Measurements from ENCODE around the gene SELENOO.

The SELENOO gene

DNA sequence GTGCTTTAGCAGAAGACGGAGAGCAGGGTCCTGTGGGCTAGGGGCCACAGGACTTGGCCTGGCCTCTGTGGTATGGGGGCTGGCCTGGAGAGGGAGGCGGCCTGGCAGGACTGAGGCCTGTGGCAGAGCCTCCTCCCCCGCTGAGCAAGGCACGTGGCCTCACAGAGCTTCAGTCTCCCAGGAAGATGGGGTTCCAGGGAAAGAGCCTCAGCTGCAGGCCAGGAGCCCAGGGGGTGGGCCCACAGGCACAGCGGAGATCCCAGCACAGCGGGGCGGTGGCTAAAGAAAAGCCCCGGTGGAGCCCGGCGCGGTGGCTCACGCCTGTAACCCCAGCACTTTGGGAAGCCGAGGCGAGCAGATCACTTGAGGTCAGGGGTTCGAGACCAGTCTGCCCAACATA, 58.5 kb downstream of the SELENOO start:
- Histone ChIP-seq H3K36me3 (ENCODE audit: insufficient read depth, low read length) (no peaks in the 10 kb centered on the region), H3K79me2 (ENCODE audit: insufficient read depth, low read length) (no peaks in the 10 kb centered on the region), H4K20me1 (ENCODE audit: insufficient read depth, low read length) (peaks cover 9% of the 10 kb centered on the region; the same call in 1 of the 2 replicates), H2AFZ (ENCODE audit: low read depth, low read length) (no peak overlapping the region), H3K4me3 (ENCODE audit: low read depth in 1 of 2, low read length in 2 of 2) (no peak overlapping the region), H3K4me2 (ENCODE audit: insufficient read depth, low read length) (no peak overlapping the region), H3K9me3 (ENCODE audit: insufficient read depth, low read length, severe bottlenecking) (no peaks in the 10 kb centered on the region), H3K4me1 (ENCODE audit: insufficient read depth, low read length) (no peaks in the 10 kb centered on the region), H3K27me3 (ENCODE audit: insufficient read depth, low read length, poor library complexity) (no peaks in the 10 kb centered on the region), H3K27ac (ENCODE audit: low read length) (no peak overlapping the region), H3K9ac (ENCODE audit: low read depth, low read length) (no peak overlapping the region)
- TF ChIP-seq EZH2 (IDR thresholded peaks at IDR 0.05; ENCODE audit: borderline replicate concordance, low read depth, low read length, severe bottlenecking) = no peak
- TF ChIP-seq, protein P1, sequence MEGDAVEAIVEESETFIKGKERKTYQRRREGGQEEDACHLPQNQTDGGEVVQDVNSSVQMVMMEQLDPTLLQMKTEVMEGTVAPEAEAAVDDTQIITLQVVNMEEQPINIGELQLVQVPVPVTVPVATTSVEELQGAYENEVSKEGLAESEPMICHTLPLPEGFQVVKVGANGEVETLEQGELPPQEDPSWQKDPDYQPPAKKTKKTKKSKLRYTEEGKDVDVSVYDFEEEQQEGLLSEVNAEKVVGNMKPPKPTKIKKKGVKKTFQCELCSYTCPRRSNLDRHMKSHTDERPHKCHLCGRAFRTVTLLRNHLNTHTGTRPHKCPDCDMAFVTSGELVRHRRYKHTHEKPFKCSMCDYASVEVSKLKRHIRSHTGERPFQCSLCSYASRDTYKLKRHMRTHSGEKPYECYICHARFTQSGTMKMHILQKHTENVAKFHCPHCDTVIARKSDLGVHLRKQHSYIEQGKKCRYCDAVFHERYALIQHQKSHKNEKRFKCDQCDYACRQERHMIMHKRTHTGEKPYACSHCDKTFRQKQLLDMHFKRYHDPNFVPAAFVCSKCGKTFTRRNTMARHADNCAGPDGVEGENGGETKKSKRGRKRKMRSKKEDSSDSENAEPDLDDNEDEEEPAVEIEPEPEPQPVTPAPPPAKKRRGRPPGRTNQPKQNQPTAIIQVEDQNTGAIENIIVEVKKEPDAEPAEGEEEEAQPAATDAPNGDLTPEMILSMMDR (IDR thresholded peaks at IDR 0.05; ENCODE audit: borderline replicate concordance, extremely low read depth, low read length, poor library complexity, severe bottlenecking) = no peak
- ATAC-seq (ENCODE audit: insufficient read depth, low read depth) (no peak), DNase-seq (no peak)

DNA sequence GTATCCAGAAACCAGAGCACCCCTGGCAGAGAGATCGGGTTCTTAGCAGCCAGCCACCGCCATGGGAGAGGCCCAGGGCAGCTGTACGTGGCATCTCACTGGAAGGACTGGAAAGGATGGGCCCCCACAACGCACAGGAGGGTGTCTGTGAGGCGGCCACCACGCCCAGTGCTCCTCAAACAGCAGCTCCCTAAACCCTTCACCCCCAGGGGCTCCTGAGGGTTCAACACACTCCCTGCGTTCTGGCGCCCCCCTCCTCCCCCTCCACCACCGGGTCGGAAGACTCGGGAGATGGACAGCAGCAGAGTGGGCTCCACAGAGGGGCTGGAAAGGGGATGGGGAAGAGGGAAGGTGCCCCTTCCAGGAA, 59.6 kb downstream of the SELENOO start:
- H2AFZ ChIP-seq (ENCODE audit: low read depth, low read length) = no peak overlapping the region
- no peaks in the 10 kb centered on the region for H3K36me3 ChIP-seq (ENCODE audit: insufficient read depth, low read length)
- no peak overlapping the region for H3K4me3 ChIP-seq (ENCODE audit: low read depth in 1 of 2, low read length in 2 of 2)
- no peak for TF ChIP-seq EZH2 (IDR thresholded peaks at IDR 0.05; ENCODE audit: borderline replicate concordance, low read depth, low read length, severe bottlenecking)
- TF ChIP-seq, protein P1 (IDR thresholded peaks at IDR 0.05; ENCODE audit: borderline replicate concordance, extremely low read depth, low read length, poor library complexity, severe bottlenecking) = no peak
- no peaks in the 10 kb centered on the region for H3K9me3 ChIP-seq (ENCODE audit: insufficient read depth, low read length, severe bottlenecking)
- H3K9ac ChIP-seq (ENCODE audit: low read depth, low read length) = no peak overlapping the region
- DNase-seq (no peak), ATAC-seq (ENCODE audit: insufficient read depth, low read depth) (no peak)
- H4K20me1 ChIP-seq (ENCODE audit: insufficient read depth, low read length) = peaks cover 16% of the 10 kb centered on the region
- no peaks in the 10 kb centered on the region for H3K4me1 ChIP-seq (ENCODE audit: insufficient read depth, low read length)
- no peak overlapping the region for H3K4me2 ChIP-seq (ENCODE audit: insufficient read depth, low read length)
- no peaks in the 10 kb centered on the region for H3K27me3 ChIP-seq (ENCODE audit: insufficient read depth, low read length, poor library complexity)
- no peak overlapping the region for H3K27ac ChIP-seq (ENCODE audit: low read length)
- H3K79me2 ChIP-seq (ENCODE audit: insufficient read depth, low read length) = no peaks in the 10 kb centered on the region

DNA sequence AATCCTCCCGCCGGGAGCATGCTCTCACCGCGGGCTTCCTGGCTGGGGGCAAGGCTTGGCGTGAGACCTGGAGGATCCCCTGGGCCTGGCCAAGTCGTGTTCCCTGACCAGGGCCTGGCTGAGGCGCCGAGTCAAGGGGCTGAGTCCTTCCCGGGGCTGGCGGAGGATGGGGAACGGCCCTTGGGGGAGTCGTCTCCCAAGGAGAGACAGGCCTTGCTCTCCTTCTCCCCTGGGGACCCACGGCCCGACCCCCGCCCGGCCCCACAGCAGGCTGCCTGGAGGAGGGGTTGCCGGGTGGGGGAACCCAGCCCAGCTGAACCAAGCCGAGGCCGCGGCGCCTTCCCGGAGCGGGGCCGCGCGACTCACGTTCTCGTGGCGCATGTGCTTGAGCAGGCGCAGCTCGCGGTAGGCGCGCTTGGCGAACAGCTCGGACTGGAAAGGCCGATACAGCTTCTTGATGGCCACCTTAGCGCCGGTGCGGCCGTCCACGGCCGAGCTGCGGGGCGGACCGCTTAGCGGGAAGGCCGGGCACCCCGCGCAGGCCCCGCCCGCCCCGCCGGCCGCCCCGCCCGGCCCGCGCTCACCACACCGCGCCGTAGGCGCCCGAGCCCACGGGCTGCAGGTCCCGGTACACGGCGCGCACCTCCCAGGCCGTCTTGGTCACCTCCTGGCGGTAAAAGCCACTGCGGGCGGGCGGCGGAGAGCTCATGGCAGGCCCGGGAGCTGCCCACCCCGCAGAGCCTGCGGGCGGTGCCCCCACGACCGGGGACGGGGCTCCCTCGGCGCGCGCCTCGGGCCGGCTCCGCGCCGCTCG, 60.2 kb downstream of the SELENOO start:
- Histone ChIP-seq H3K9me3 (ENCODE audit: insufficient read depth, low read length, severe bottlenecking) (no peaks in the 10 kb centered on the region), H3K4me1 (ENCODE audit: insufficient read depth, low read length) (no peaks in the 10 kb centered on the region), H3K27me3 (ENCODE audit: insufficient read depth, low read length, poor library complexity) (no peaks in the 10 kb centered on the region), H3K4me3 (ENCODE audit: low read depth in 1 of 2, low read length in 2 of 2) (no peak overlapping the region), H3K36me3 (ENCODE audit: insufficient read depth, low read length) (no peaks in the 10 kb centered on the region), H3K9ac (ENCODE audit: low read depth, low read length) (no peak overlapping the region), H4K20me1 (ENCODE audit: insufficient read depth, low read length) (peaks cover 17% of the 10 kb centered on the region), H3K27ac (ENCODE audit: low read length) (no peak overlapping the region), H3K4me2 (ENCODE audit: insufficient read depth, low read length) (no peak overlapping the region), H2AFZ (ENCODE audit: low read depth, low read length) (no peak overlapping the region), H3K79me2 (ENCODE audit: insufficient read depth, low read length) (no peaks in the 10 kb centered on the region)
- DNase-seq (no peak), ATAC-seq (ENCODE audit: insufficient read depth, low read depth) (no peak)
- TF ChIP-seq, protein P1 (IDR thresholded peaks at IDR 0.05; ENCODE audit: borderline replicate concordance, extremely low read depth, low read length, poor library complexity, severe bottlenecking) = no peak
- TF ChIP-seq EZH2 (IDR thresholded peaks at IDR 0.05; ENCODE audit: borderline replicate concordance, low read depth, low read length, severe bottlenecking) = no peak

All from DND-41 (cell line).